Hepatic stellate cell (primary cell): Measurements from ENCODE around the gene TOP1.
"Not testable (repeated sequence)": the region's sequence is repeated elsewhere in the genome, so short reads cannot be mapped to it uniquely, and the experiment has no call there.

Experiments
- DNase-seq: peaks from one replicate; pipeline ENCODE4 v3.0.0; 2011; ENCODE audit warnings: low spot score

TOP1 gene

GRCh38 chr20:41028359-41029149 is at the start of gene TOP1:
TOP1 (plus strand) TSS chr20:41028822; CDS start chr20:41029068, 246 bp downstream.
- peak; percentile 98 for DNase-seq

GRCh38 chr20:40979247-40979646 is 49.4 kb upstream of the TOP1 start:
- no peak for DNase-seq

- DNase-seq = no peak
Observed at GRCh38 chr20:40980106-40980827, 48.4 kb upstream of the TOP1 start.

GRCh38 chr20:40980828-40981310 is 47.8 kb upstream of the TOP1 start:
- DNase-seq = no peak

- DNase-seq = no peak
Observed at GRCh38 chr20:40982415-40983145, 46.0 kb upstream of the TOP1 start.

- DNase-seq = no peak
Observed at GRCh38 chr20:40983898-40984297, 44.7 kb upstream of the TOP1 start.

- DNase-seq = no peak
Observed at GRCh38 chr20:40984496-40984895, 44.1 kb upstream of the TOP1 start.

GRCh38 chr20:40986774-40987173 is 41.8 kb upstream of the TOP1 start:
- DNase-seq = no peak

GRCh38 chr20:40990542-40991120 is 38.0 kb upstream of the TOP1 start:
- DNase-seq = peak; percentile 88

GRCh38 chr20:40991181-40991889 is 37.3 kb upstream of the TOP1 start:
- DNase-seq = no peak

GRCh38 chr20:40992349-40993113 is 36.1 kb upstream of the TOP1 start:
- DNase-seq = no peak

- no peak for DNase-seq
Observed at GRCh38 chr20:40993794-40994540, 34.7 kb upstream of the TOP1 start.

- no peak for DNase-seq
Observed at GRCh38 chr20:40996326-40996725, 32.3 kb upstream of the TOP1 start.

- no peak for DNase-seq
Observed at GRCh38 chr20:40997116-40997515, 31.5 kb upstream of the TOP1 start.

- DNase-seq = no peak
Observed at GRCh38 chr20:40999841-41000240, 28.8 kb upstream of the TOP1 start.

- no peak for DNase-seq
Observed at GRCh38 chr20:41000628-41001027, 28.0 kb upstream of the TOP1 start.

GRCh38 chr20:41001497-41001896 is 27.1 kb upstream of the TOP1 start:
- no peak for DNase-seq

GRCh38 chr20:41002842-41003142 is 25.8 kb upstream of the TOP1 start:
- no peak for DNase-seq

- DNase-seq = peak; percentile 77
Observed at GRCh38 chr20:41003143-41003935, 25.3 kb upstream of the TOP1 start.

- not testable (repeated sequence) for DNase-seq
Observed at GRCh38 chr20:41003936-41004294, 24.7 kb upstream of the TOP1 start.
